GM18907 (cell line): ENCODE data around the gene SAMD11.

Source experiments
- ATAC-seq: cut with Tn5 transposase; IDR thresholded peaks from one replicate; pipeline ENCODE4 v1.9.1; 2021; ENCODE audit warnings: mild to moderate bottlenecking, moderate library complexity; ENCODE audit not compliant: unreplicated experiment

The SAMD11 gene

GRCh38 chr1:904310-904950 is 19.3 kb upstream of the SAMD11 start:
- peak; percentile 53 for ATAC-seq

DNA sequence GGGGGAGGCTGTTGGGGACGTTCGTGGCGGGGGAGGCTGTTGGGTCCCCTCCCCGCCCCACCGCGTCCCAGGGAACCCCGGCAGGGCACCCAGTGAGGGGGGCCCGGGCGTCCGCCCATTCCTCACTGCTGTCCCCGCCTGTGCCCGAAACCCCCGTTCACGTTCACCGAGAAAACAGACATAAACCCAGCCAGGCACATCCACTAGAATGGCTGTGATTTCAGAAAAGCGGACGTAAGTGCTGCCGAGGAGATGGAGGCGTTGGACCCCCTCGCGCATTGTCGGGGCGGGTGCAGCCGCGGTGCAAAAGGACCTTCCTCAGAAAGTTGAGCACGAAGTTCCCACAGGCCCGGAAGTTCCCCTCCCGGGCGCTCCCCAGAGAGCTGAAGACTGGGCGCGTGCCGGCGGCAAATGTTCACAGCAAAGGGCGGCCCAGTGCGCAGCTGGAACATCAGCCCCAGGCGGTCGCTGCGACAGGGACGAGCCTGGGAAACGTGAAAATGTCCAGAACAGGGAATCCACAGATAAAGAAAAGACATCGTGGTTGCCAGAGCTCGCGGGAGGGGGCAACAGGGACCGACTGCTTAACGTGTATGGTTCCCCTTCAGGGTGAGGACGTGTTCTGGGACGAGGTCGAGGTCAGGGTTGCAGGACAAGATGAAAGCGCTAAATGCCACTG is 18.5 kb upstream of the SAMD11 start:
- peak; percentile 43 for ATAC-seq

GRCh38 chr1:905811-906599 is 17.7 kb upstream of the SAMD11 start:
- no peak for ATAC-seq

DNA sequence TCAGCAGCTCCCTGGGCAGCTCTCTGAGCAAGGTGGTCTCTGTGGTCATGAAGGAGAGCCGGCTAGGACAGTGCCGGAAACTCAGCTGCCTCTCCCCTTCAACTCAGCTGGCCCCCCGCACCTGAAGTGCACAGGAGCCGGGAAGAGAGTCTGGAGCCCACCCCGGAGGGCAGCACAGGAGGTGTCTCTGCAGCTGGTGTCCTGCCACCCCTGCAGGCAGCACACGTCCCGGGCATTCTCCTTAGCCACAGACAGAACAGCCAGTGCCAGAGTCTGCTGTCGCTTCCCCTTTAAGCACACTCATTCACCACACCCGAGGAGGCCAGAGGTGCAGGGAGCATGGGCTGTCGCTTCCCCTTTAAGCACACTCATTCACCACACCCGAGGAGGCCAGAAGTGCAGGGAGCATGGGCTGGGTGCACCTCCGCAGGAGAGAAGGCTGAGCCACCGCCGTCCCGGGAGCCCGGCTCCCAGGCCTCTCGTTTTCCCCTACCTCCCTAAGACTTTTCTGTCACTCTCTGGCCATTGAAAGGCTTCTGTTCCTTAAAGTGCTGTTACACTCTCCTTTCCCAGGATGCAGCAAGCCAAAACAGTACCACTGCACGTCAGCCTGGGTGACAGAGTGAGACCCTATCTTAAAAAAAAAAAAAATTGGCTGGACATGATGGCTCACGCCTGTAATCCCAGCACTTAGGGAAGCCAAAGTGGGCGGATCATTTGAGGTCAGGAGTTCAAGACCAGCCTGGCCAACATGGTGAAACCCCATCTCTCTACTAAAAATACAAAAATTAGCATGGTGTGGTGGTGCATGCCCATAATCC is 16.9 kb upstream of the SAMD11 start:
- ATAC-seq = no peak

DNA sequence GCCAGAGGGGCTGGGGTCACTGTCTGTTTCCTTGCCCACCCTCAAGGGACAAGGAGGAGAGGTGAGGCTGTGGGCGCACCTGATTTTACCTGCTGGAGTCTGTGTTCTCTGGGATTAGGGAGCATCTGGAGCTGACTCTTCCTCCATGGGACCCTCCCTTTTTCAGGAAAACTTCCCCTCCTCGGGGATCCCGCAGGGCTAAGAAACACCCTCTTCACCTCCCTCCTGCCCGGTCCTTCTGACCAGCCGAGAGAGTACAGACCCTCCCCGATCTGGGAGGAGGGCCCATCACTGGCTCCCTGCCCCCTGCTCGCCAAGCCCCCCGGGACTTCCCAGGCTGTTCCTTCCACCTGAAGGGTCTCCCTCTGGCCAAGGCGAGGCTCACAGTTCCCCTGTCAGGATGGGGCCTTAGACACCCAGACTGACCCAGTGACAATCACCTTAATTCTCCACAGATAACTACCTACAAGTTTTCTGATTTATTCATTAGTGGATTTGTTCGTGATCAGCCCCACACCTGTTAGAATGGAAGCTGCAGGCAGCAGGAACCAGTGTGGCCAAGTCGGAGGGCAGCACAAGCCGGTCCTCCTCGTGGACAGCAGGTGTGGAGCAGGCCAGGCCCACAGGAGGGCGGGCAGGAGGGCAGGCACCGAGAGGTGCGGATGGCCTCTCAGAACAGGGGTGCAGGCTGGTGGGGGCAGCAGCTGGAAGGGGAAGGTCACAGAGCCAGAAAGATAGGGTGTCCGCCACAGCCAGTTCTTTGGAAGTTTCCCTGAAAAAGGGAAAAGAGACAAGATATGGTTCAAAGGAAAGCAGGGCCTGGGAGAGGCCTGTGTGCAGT is 15.9 kb upstream of the SAMD11 start:
- no peak for ATAC-seq

DNA sequence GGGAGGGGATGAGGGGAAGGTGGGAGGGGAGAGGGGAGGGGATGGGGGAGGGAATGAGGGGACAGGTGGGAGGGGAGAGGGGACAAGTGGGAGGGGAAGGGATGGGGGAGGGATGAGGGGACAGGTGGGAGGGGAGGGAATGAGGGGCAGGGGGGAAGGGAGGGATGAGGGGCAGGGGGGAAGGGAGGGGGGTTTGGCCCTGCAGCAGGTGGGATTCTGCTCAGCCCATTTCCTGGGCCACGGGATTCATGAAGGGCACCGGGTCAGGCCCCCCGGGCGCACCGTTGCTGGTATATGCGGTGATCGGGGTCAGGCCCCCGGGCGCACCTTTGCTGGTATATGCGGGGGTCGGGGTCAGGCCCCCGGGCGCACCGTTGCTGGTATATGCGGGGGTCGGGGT is 15.1 kb upstream of the SAMD11 start:
- ATAC-seq = no peak

GRCh38 chr1:909861-910310 is 13.8 kb upstream of the SAMD11 start:
- ATAC-seq = no peak

DNA sequence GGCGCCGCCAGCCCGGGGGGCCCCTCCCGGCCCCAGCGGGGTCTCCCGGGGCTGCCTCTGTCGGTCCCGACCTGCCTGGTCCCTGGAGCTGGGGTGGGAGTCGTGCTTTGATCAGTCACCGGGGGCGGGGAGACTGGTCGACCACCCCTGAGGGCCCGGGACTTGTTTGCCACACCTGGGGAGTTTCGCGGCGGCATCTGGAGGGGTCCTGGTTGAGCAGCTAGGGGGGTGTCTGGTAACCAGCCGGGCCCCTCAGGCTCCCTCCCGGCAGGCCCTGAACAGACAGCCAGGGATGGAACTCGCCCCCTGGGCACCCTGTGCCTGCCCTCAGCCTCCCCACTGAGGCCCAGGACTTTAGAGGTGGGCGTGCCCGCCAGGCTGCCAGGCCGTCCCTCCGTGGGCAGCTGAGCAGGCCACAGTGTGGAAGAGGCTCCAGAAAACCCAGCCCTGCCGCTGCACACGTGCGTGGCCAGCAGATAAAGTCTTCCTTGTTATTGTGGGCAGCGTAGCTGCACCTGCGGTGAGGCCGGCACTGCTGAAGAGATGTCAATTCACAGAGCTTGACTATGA is 13.3 kb upstream of the SAMD11 start:
- no peak for ATAC-seq

DNA sequence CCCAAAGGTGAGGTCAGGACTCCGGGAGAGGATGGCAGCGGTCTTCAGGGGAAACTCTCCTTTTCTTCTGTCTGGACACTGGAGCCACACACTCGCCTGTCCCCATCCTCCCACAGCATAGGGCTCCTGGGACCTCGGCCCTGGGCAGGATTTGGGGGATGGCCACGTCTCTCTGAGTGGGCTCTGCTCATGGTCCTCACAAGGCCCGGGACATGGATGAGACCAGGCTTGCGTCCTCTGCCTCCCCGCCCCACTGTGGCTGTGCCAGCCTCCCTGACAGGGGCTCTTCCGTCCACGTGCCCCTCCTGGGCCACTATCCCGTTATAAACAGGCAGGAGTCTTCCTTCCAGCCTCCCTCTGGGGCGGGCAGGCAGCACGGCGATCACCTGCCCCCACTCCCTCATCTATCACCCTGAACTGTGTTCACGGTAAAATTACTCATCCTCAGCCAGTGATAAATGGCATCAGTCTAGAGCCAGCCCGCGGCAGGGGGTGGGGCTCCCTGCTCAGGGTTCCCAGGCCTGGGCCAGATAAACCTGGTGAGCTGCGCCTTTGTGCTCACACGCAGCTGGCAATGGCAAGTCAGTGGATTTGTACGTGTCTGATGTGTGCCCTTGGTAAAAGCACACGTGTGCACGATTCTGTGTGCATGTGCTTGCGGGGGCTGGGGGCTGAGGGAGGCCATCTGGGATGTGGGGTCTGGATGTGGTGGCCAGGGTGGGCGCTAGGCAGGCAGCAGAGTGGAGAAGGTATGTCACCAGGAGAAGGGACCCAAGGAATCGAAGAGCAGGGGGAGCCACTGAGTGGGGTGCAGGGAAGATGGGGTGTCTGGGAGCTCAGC is 12.6 kb upstream of the SAMD11 start:
- ATAC-seq = no peak

GRCh38 chr1:911875-912739 is 11.6 kb upstream of the SAMD11 start:
- no peak for ATAC-seq

GRCh38 chr1:912740-913301 is 10.9 kb upstream of the SAMD11 start:
- no peak for ATAC-seq

DNA sequence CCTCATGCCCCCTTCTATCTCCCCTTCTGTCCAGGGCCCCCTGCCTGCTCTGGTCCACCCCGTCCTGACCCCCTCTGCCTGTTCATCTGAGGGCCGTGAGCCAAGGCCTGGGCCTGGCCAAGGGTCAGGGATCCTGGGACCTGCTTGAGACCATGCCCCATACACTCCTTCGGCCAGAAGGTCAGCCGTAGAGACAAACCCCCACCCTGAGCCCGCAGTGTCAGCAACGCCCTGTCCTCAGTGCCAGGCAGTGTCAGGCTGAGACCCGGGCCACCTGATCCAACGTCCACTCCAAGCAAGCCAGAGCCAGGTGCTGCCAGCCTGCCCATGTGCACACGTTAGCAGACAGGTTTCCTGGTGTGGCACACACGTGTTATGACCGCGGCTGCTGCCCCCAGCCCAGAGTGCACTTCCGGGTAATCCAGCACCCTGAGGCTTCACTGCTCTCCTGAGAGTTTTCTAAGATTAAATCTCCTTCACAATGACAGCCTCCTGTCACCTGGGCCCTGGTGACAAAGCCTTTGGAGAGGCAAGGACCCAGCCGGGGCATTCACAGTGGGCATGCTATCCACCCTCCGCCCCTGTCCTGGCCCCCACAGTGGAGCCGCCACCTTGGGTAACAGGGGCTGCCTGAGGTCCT is 10.1 kb upstream of the SAMD11 start:
- no peak for ATAC-seq

DNA sequence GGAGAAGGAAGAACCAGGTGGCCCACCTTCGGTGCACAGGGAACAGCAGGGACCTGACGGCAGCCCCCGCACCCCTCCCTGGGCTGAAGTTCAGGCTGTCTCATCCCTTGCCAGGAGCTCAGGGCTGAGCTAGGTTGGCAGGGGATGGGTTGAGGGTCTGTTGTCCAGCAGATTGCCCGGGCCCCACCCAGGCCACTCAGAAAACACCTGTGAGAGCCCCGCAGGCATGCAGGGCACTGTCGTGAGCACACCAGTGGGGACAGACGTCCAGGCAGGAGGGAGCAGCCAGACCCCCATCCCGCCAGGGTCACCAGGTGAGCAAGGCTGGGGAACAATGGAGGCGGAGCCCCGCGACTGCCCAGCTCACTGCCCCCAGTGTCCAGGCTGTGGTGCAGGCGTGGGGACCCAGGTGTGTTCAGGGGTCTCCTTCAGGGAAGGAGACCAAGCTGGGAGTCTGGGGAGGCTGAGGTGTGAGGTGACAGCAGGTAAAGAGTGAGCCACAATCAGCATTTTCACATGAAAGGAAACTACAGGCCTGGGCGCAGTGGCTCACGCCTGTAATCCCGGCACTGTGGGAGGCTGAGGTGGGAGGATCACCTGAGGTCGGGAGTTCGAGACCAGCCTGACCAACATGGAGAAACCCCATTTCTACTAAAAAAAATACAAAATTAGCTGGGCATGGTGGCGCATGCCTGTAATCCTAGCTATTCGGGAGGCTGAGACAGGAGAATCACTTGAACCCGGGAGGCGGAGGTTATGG is 9.4 kb upstream of the SAMD11 start:
- no peak for ATAC-seq

- no peak for ATAC-seq
Measured at GRCh38 chr1:914891-915280, 8.8 kb upstream of the SAMD11 start.

- ATAC-seq = no peak
Measured at GRCh38 chr1:915295-916172, 8.2 kb upstream of the SAMD11 start.
